ENCODE measurements around the gene ZCCHC24.
A peak's percentile ranks its signal among the peaks of the same experiment; 100 is the strongest.

ZCCHC24 gene

GRCh38 chr10:79438699-79439085 lies 6.7 kb downstream of the ZCCHC24 start:
- TF ChIP-seq CTCF (conservative IDR thresholded peaks at IDR 0.05; ENCODE audit: low read length) = no peak
- DNase-seq (ENCODE audit: low read depth) = no peak

GRCh38 chr10:79438021-79438698 lies 7.3 kb downstream of the ZCCHC24 start:
- H3K4me3 ChIP-seq (ENCODE audit: low read length) = no peak overlapping the region
- DNase-seq (ENCODE audit: low read depth) = no peak
- TF ChIP-seq CTCF (conservative IDR thresholded peaks at IDR 0.05; ENCODE audit: low read length) = peak; percentile 41

More at GRCh38 chr10:79438699-79439085, 6.7 kb downstream of the ZCCHC24 start:
- H3K4me3 ChIP-seq (ENCODE audit: low read length) = no peak overlapping the region

- no peak for DNase-seq (ENCODE audit: low read depth)
- H3K4me3 ChIP-seq (ENCODE audit: low read length) = no peak overlapping the region
- no peak for TF ChIP-seq CTCF (conservative IDR thresholded peaks at IDR 0.05; ENCODE audit: low read length)
Observed at GRCh38 chr10:79437111-79437814, 8.2 kb downstream of the ZCCHC24 start.

DNA sequence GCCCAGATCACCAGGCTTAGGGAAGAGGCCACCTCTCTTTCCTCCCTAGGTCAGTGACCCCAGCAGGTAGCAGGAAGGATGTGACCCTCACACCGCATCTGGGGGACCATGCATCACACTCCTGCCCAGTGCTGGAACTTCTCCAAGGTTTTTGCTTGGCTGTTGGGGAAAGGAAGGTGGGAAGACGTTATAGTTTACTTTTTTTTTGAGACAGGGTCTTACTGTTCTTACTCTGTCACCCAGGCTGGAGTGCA lies 8.6 kb downstream of the ZCCHC24 start:
- DNase-seq (ENCODE audit: low read depth) = no peak
- H3K4me3 ChIP-seq (ENCODE audit: low read length) = no peak overlapping the region
- no peak for TF ChIP-seq CTCF (conservative IDR thresholded peaks at IDR 0.05; ENCODE audit: low read length)

- no peak overlapping the region for H3K4me3 ChIP-seq (ENCODE audit: low read length)
- no peak for DNase-seq (ENCODE audit: low read depth)
- TF ChIP-seq CTCF (conservative IDR thresholded peaks at IDR 0.05; ENCODE audit: low read length) = no peak
Observed at GRCh38 chr10:79436066-79436849, 9.2 kb downstream of the ZCCHC24 start.

GRCh38 chr10:79435271-79436065 lies 10.0 kb downstream of the ZCCHC24 start:
- DNase-seq (ENCODE audit: low read depth) = peak; percentile 27
- TF ChIP-seq CTCF (conservative IDR thresholded peaks at IDR 0.05; ENCODE audit: low read length) = no peak
- peak overlapping the region; percentile 20 for H3K4me3 ChIP-seq (ENCODE audit: low read length)
